ENCODE measurements around the gene FRAS1.

DNA sequence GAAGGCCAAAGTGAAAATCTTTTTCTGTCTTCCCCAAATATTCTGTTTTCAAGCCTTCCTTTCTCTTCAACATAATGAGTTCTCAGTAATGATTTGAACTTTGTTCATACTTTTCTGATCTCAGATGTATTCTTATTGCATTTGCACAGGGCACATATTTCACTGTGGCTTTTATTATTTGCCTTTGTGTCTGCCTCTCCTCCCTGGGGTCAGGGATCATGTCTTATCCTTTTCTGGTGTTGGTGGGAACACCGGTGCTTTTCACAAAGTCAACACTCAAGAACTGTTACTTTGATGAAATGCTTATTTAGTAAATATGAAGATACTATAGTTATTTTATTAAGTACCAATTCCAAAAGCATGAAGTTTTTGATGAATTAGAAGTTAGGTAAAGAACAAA is 143.8 kb downstream of the FRAS1 start:
- no peak for TF ChIP-seq POLR2AphosphoS5 (IDR thresholded peaks at IDR 0.05; ENCODE audit: borderline replicate concordance, low read depth, low read length)
- TF ChIP-seq EZH2 (IDR thresholded peaks at IDR 0.05): no peak
- no peak for TF ChIP-seq FOXP2 (optimal IDR thresholded peaks at IDR 0.05; ENCODE audit: control extremely low read depth, extremely low read length, insufficient read depth)
